VCaP (cell line): ENCODE data around the gene FHIT.

Experiments used
- H3K27ac ChIP-seq: fragments of 450-650 bp; 2 replicates; pipeline ENCODE4 v1.5.1; 2017
- CTCF ChIP-seq: fragments of 450-650 bp; conservative IDR thresholded peaks from 2 replicates; pipeline ENCODE4 v1.5.1; 2017; ENCODE audit warnings: mild to moderate bottlenecking, moderate library complexity

Gene FHIT

DNA sequence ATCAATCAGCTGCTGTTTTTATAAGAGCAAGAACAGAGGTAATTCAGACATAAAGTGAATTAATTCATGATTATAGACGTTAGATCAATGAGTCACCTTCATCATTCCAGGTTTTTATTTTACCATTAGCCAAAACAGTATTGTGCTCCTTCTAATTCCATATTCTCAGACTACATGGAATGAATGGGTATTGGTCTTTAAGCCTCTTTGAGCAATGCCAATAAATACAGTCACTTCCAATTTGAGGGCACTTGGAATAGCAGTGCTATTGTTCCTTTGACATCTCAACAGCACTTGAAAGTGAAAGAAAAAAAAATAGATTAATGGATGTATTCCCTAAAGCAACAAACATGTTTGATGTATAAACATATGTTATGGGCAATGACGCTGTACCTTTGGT lies 1370.5 kb downstream of the FHIT start:
- no peak for TF ChIP-seq CTCF
- H3K27ac ChIP-seq: no peak overlapping the region

DNA sequence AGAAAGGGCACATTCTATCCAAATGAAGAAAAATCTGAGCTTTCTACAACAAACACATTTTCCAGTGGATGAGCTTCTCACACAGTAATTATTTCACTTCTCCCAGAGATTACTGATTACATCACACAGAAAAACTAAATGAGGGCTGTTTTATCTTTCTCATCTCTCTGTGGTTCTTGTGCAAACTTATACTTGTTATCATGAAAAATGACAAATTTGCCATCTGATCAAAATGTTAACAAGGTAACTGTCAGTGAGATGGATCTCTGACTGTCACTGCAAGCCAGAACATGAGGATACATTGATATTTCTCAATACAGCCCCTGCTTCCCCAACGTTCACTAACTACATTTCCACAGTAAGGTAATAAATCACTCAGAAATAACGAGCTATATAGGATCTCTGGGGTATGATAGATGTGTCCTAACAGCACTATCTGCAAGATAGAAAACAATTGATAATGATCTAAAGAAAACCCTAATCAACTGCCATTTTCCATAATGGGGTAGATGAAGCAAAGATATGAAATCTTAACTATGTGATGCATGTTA lies 1372.1 kb downstream of the FHIT start:
- no peak for TF ChIP-seq CTCF
- H3K27ac ChIP-seq: peak overlapping the region; percentile 15; the same call in 1 of the 2 replicates

DNA sequence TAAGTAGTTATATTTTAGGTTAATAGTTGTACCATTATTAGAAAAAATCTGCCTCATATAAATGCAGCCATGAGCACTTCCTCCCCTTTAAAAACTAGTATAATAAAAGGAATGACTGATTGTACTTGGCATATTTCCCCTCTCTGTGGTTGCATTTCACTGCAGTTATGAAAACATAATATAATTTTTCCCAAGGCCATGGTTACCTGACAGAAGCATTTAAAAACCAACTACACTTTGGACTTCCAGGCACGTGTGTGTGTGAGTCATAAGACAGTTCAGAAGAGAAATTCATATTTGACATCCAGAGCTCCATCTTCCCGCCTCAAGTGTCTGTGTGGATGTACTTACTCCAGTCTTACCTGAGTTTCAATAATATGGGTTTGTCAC lies 1373.2 kb downstream of the FHIT start:
- H3K27ac ChIP-seq: no peak overlapping the region; the same call in 1 of the 2 replicates
- no peak for TF ChIP-seq CTCF

DNA sequence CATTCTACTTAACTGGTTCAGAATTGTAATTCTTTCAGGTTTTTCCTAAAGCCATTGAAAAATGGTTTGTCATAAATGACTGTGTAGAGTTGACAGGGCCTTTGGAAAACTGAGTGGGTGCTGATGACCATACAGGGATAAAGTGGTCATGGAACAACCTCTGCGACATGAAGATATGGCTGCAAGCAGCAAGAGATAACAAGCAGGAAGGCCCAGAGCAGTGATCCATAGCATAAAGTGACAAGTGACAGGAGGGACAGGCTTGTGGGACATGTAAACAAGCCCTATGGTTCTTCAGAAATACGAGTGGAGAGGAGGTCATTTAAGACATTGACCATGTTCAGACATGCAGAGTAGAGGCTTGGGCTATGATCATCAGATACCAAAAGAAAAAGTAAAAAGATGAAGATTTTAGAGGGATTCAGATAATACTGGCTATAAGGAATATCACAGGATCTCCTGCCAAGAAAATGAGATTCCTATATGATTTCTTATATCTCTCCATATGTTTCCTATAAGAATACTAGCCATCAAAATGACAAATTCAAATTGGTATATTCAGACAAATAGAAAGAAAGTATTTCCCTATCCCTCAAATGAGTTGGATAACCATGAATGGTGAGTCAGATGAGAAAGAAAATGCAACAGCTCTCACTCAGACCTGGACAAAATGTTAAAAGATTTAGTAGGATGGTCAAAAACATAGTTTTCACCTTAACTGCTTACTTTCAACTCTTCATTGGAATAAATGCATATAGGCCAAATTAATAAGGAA lies 1373.8 kb downstream of the FHIT start:
- no peak for TF ChIP-seq CTCF
- H3K27ac ChIP-seq: no peak overlapping the region

- H3K27ac ChIP-seq: no peak overlapping the region
Observed at GRCh38 chr3:59876533-59877062, 1374.7 kb downstream of the FHIT start.

GRCh38 chr3:59873576-59874230 lies 1377.5 kb downstream of the FHIT start:
- no peak for TF ChIP-seq CTCF
- no peak overlapping the region for H3K27ac ChIP-seq

More at GRCh38 chr3:59876533-59877062, 1374.7 kb downstream of the FHIT start:
- no peak for TF ChIP-seq CTCF

DNA sequence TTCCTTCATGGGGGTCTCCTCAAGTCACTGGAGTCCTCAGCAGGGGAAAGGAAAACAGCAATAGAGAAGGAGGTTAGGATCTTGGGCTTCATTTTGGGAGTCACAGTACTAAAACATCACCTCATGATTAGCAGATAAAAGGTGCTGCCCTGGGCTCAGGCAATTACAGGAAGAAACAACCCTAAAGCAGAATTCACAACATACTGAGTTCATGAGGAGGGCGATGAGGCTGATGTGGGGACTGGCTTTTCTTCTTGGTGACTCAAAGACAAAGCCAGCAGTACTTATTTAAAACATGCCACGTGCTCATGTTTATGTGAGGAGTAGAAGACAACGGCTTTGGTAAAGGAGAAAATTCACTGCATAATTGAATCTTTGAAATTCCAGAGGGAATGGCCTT lies 1379.1 kb downstream of the FHIT start:
- TF ChIP-seq CTCF: no peak
- H3K27ac ChIP-seq: no peak overlapping the region
